Measurements from ENCODE around the gene TARP.
"Not testable (repeated sequence)": the region's sequence is repeated elsewhere in the genome, so short reads cannot be mapped to it uniquely, and the experiment has no call there.

The TARP gene

DNA sequence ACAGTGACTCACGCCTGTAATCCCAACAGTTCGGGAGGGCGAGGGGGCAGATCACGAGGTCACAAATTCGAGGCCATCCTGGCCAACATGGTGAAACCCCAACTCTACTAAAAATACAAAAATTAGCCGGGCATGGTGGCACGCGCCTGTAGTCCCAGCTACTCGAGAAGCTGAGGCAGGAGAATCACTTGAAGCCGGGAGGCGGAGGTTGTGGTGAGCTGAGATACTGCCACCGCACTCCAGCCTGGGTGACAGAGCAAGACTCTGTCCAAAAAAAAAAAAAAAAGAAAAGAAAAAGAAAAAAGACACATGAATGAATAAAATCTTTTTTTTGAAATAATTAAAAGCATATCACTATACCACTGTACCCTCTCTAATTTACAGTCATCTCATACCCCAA, 11.8 kb downstream of the TARP start:
- not testable (repeated sequence) for DNase-seq (ENCODE audit: low read depth)

DNA sequence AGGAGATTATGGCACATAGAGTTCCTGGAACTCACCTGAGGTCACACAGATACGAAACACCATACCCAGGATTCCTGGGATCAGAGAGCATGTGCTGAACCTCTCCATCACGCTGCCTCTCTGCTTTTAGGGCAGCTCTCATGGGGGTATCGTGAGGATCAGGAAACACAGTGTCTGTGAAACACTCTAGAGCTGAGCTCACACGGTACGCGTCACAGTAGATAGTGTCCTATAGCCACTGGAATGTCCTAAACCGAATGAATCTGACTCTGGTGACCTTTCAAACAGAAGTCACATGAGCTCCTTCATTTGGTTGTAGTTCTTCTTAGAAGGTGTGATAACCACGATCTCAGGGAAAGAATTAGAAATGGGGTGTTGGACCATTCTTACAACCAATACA, 14.3 kb downstream of the TARP start:
- DNase-seq (ENCODE audit: low read depth) = not testable (repeated sequence)

DNA sequence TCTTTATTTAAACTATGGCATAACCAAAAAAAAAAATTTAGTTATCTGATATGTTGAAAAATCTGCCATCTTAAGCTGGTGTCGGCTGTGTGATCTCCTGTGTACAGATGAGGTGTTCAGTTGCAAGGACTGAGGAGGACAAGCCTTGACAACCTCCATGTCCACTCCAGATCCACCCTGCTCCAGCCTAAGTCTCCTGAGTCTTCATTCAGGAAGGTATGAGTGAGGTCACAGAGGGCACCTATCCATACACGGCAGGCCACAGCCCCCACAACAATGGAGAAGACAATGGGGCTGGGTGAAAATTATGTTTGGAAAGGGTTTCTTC, 16.1 kb downstream of the TARP start:
- DNase-seq (ENCODE audit: low read depth) = no peak

DNA sequence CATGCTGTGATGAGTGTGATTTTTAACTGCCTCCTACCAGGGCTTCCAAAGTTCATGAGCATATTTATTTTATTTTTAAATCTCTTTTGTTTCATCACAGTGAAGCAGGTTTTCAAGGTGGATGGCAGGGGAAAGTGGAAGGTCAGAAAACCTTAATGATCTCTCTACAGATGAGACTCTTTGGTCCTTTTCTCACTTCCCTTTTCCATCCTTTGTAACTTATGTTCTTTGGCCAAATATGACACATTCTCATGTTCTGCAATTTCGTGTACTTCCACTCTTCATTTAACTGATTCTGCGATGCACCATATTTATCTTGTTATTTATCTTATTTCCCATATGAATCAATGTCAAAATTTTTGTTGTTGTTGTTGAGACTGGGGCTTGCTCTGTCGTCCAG, 23.6 kb downstream of the TARP start:
- not testable (repeated sequence) for DNase-seq (ENCODE audit: low read depth)

DNA sequence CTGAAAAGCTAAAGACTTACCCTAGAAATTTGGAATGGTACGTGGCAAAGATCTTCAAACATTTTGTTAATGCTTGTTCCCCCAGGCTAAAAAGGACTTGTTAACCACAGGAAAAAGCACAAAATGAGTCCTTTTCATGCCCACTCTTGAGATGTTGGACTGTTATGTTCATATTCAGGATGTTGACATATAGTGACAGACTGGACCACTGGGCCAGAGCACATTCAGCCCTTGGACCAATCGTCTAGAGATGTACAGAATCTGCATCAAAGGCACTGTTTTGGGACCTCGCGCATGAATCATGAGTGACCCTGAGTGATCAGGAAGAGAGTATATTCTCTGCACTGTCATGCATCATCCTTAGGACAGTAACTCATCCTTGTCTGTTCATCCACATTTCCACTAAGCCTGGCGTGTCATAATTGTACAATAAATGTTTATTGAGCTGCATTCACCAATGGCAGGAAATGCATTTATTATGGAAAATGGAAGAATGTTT, 25.3 kb downstream of the TARP start:
- no peak for DNase-seq (ENCODE audit: low read depth)

DNA sequence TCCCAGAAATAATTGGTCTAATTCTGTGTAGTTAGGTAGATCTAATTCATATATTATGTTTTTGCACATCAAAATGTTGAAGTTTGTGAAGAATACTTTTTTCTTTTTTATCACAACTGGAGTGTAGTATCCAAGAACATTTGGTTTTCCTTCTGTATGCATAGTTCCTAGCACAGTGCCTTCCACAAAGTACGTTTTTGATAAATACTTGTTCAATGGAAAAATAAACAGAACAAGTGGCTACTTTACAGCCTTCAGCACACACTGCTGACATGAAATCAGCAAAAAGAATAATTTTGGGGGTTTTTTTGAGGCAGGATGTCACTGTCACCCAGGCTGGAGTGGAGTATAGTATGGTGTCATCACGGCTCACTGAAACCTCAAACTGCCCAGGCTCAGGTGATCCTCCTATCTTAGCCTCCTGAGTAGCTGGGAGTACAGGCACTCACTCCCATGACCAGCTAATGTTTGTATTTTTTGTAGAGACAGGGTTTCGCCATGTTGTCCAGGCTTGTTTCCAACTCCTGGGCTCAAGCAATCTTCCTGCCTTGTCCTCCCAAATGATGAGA, 27.9 kb downstream of the TARP start:
- DNase-seq (ENCODE audit: low read depth) = no peak

DNA sequence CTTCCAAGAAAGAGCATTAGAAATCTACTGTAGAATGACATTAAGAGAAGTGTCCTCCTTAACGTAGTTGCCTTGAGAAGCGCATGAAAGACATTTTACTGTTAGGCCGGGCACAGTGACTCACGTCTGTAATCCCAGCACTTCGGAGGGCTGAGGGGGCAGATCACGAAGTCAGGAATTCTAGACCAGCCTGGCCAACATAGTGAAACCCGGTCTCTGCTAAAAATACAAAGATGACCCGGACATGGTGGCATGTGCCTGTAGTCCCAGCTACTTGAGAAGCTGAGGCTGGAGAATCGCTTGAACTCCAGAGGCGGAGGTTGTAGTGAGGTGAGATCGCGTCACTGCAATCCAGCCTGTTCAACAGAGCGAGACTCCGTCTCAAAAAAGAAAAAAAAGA, 28.9 kb downstream of the TARP start:
- DNase-seq (ENCODE audit: low read depth) = no peak

DNA sequence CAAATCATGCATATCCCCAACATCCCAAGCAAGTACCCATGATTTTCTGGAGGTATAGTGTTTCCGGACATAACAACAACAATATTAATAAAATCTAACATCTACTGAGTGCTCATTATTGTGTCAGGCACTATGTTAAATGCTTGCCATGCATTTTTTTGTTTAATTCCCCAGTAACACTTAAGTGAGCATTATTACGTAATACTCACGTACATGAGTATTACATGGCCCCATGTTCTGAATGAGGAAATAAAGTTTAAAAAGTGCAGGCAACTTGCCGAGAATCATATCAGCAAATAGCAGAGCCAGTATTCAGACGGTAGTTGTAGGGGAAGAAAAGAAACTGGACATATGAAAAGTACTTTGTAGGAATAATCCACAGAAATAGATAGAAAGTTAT, 30.1 kb downstream of the TARP start:
- DNase-seq (ENCODE audit: low read depth) = not testable (repeated sequence)

DNA sequence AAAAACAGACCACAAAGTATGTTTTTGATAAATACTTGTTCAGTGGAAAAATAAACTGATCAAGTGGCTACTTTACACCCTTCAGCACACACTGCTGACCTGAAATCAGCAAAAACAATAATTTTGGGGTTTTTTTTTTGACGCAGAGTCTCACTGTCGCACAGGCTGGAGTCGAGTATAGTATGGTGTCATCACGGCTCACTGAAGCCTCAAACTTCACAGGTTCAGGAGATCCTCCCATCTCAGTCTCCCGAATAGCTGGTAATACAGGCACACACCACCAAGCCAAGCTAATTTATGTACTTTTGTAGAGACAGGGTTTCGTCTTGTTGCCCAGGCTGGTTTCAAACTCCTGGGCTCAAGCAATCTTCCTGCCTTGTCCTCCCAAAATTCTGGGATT, 30.6 kb downstream of the TARP start:
- DNase-seq (ENCODE audit: low read depth) = no peak

DNA sequence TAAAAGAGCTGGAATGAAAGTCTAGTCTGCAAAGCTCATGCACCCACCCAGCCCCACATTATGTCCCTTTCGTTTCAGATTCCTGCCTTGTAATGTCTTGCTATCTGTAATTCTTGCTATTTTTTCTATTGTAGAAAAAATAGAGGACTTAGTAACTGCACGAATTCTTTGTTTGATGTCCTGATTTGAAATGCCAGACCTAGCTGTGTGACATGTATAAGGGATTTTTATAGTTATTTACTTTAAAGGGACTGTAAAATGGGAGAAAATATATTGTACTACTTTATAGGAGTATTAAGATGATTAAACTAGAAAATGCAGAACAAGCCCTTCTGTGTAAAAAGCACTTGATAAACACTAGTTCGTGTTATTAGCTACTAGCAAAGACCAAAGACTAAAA, 32.4 kb downstream of the TARP start:
- no peak for DNase-seq (ENCODE audit: low read depth)

DNA sequence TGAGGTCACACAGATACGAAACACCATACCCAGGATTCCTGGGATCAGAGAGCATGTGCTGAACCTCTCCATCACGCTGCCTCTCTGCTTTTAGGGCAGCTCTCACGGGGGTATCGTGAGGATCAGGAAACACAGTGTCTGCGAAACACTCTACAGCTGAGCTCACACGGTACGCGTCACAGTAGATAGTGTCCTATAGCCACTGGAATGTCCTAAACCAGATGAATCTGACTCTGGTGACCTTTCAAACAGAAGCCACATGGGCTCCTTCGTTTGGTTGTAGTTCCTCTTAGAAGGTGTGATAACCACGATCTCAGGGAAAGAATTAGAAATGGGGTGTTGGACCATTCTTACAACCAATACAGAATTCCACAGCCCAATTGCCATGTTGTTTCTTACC, 34.3 kb downstream of the TARP start:
- DNase-seq (ENCODE audit: low read depth) = not testable (repeated sequence)

DNA sequence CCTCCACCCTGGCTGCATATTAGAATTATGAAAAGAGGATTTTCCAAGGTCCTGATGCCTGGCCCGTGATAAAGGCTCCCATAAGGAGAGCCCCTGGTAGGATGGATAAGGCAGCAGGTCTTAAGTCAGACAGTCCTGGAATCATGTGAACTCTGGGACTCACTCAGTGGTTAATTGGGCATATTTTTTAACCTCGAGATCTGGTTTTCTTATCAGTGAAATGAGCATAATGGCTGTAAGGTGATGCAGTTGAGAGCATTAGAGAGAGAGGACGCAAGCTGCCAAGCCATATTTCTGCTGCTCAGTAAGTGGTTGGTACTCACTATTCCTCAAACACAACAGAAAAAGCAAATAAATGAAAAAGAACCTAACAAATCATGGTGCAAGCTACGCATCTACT, 37.8 kb downstream of the TARP start:
- DNase-seq (ENCODE audit: low read depth) = no peak

DNA sequence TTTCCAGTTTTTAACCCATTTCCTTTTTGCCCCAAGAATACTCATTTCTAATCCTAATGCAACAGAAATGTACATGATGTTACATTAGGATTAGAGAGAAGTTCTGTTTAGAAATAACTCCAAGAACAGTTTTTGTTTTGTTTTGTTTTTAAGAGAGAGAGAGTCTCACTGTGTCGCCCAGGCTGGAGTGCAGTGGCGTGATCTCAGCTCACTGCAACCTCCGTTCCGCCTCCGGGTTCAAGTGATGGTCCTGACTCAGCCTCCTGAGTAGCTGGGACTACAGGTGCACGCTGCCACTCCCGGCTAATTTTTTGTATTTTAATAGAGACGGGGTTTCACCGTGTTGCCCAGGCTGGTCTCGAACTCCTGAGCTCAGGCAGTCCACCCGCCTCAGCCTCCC, 38.7 kb downstream of the TARP start:
- DNase-seq (ENCODE audit: low read depth) = not testable (repeated sequence)

DNA sequence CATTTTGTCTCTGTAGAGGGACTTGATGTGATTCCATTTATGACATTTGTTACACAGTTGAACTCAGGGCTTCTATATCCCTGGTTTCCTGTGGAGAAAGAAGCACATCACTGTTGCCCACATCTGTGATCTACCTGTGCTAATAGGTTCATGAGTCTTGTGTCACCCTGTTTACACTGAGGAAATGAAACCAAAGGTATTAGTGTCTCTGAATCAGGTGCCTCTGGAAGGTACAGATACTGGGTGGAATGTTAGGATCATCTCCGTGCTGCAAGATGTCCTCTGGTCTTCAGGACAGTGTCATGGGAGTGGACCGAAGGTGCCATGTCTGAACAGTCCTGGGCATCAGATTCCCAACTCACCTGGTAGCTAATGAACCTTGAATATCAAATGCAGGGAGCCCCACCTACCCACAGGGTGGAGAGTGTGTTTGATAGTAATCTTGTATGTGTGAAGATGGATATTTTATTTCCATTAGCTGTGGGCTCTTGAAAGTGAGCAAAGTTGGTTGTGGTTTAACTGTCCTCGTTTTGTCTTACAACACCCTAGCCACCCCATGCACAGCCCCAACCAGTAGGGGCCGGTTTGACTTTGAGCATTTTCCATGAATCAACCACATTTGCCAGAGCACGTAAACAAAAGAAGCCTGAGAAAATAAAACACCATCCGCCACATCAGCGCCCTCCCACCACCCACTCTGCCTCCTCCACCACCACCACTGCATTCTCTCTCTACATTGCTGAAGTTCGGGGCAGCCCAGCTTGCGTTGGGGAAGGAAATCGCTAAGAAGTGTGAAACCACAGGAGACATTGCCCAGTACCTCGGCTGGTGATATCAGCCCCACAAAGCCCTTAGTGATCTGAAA, 40.7 kb downstream of the TARP start:
- DNase-seq (ENCODE audit: low read depth) = no peak

DNA sequence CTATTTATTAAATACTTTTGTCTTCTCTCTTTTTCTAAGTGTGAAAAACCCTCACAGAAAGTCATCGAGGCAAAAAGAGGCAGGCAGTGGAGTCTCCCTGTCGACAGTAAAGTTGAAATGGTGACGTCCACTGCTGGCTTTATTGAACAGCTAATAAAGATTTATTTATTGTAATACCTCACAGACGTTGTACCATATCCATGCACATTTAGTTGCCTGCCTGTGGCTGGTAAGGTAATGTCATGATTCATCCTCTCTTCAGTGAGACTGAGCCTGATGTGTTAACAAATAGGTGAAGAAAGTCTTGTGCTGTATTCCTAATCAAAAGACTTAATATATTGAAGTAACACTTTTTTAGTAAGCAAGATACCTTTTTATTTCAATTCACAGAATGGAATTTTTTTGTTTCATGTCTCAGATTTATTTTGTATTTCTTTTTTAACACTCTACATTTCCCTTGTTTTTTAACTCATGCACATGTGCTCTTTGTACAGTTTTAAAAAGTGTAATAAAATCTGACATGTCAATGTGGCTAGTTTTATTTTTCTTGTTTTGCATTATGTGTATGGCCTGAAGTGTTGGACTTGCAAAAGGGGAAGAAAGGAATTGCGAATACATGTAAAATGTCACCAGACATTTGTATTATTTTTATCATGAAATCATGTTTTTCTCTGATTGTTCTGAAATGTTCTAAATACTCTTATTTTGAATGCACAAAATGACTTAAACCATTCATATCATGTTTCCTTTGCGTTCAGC, 43.4 kb downstream of the TARP start:
- DNase-seq (ENCODE audit: low read depth) = no peak

DNA sequence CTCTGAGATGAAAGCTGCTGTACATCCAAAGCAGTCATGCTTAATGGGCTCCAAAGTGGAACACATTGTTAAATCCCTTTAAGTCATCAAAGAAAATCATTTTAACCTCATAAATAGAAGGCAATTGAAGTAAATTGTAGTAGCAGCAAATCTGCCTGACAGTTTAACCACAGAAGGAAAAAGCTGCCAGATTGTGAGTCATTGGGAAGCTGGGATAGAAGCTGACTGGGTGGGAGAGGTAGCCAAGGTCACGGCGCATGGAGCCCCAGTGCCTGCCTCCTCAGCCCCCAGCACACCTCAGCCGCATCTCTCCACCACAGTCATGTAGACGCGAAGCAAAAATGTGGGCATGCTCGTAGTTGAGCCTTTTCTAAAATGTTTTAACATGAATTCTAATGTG, 44.0 kb downstream of the TARP start:
- no peak for DNase-seq (ENCODE audit: low read depth)

DNA sequence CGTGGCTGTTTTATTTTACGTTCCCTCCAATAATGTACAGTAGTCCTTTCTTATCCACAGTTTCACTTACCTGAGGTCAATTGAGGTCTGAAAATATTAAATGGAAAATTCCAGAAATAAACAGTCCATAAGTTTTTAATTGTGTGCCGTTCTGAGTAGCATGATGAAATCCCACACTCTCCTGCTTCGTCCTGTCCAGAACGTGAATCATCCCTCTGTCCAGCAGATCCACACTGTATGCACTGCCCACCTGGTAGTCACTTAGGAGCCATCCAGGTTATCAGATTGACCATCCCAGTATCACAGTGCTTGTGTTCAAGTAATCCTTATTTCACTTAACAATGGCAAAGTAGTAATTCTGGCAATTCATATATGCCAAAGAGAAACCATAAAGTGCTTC, 49.0 kb downstream of the TARP start:
- DNase-seq (ENCODE audit: low read depth) = peak; percentile 8

DNA sequence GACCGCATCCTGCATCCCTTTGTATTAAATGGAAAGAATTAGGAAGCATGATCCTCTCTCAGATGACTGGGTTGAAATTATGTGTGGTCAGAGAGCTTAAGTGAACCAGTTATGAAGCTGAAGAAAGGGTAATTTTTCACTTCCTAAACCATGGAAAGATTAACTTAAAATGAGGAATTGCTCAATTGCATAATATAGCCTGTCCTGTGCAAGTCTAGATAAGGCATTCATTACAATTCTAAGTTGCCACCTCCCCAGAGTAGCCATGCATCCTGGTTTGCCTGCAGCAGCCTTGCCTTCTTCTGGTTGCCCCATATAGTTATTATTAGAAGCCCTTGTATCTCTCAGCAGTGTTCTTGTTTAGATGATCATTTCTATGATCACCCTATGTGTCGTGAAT, 50.1 kb downstream of the TARP start:
- DNase-seq (ENCODE audit: low read depth) = no peak

DNA sequence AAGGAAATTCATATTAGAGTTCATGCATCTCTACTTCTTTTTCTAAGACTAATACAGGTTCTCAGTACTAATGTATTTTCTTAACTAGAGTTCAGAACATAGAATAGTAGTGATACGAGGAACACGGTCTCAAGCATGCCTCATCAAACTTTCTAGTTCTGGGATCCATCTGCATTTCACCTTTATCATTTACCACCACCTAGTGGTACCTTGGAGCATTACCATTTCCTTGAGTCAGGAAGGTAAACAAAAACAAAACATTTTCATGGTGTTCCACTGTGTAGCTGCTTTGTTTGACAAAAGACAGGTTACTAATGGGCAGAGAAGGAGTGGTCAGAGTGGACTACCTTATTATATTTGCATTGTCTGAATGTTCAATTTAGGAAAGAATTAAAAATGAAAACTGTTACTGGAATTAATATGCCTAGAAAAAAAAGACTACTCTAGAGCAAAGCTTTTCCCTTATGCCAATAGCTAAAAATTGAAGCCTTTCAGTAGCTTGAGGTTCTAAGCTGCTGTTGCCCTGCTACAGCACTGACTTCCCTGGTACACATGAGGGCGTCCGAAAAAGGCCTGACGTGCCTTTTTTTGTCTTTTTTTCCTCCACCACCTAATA, 50.8 kb downstream of the TARP start:
- peak; percentile 41 for DNase-seq (ENCODE audit: low read depth)

DNA sequence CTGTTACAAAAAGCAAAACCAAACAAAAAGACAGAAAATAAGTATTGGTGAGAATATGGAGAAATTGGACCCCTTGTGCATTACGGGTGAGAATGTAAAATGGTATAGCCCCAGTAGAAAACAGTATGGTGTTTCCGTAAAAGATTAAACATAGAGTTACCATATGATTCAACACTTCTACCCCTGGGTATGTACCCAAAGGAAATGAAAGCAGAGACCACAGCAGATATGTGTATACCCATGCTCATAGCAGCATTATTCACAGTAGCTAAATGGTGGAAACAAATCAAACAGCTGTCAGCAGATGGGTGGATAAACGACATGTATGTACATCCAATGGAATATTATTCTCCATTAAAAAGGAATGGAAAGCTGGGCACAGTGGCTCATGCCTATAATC, 53.0 kb downstream of the TARP start:
- DNase-seq (ENCODE audit: low read depth) = no peak

DNA sequence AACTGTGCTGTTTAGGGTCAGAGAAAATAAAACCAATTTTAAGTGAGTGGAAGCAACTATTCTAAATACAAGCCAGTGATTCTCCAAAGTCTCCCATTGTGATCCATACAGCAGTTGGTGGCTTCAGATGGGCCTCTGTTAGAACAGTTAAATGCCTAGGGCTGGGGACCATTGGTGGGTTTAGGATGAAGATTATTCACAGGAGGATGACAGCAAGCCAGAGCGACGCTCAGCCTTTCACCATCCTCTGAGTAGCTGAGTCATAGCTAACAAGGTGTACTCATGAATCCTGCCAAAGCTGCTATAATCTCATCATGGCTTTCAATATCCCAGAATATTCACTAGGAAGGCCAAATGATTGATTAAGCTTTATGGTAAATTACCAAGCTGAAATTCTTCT, 55.8 kb downstream of the TARP start:
- DNase-seq (ENCODE audit: low read depth) = no peak
